T-helper 1 cell treated with Interleukin-12 subunit alpha and Interleukin-12 subunit beta and Interleukin-4 antibody, amounts not matched to agents 30 μg/mL and 1 μg/mL, for 36 hours (primary cell): ENCODE measurements around the gene ABCC6.
"Not testable (repeated sequence)": the region's sequence is repeated elsewhere in the genome, so short reads cannot be mapped to it uniquely, and the experiment has no call there.

Experiments used
- H3K27ac Mint-ChIP-seq: one replicate; pipeline ENCODE4 v1.8.0; 2021; ENCODE audit warnings: mild to moderate bottlenecking, mixed read lengths
- H3K27me3 Mint-ChIP-seq: one replicate; pipeline ENCODE4 v1.8.0; 2021; ENCODE audit warnings: low read depth, mixed read lengths
- H3K36me3 Mint-ChIP-seq: one replicate; pipeline ENCODE4 v1.8.0; 2021; ENCODE audit warnings: low read depth, mixed read lengths
- H3K4me1 Mint-ChIP-seq: one replicate; pipeline ENCODE4 v1.8.0; 2021; ENCODE audit warnings: low read depth, mixed read lengths
- H3K4me3 Mint-ChIP-seq: one replicate; pipeline ENCODE4 v1.8.0; 2021; ENCODE audit warnings: mild to moderate bottlenecking, moderate library complexity, mixed read lengths
- H3K9me3 Mint-ChIP-seq: one replicate; pipeline ENCODE4 v1.8.0; 2021; ENCODE audit warnings: mixed read lengths

ABCC6 gene

DNA sequence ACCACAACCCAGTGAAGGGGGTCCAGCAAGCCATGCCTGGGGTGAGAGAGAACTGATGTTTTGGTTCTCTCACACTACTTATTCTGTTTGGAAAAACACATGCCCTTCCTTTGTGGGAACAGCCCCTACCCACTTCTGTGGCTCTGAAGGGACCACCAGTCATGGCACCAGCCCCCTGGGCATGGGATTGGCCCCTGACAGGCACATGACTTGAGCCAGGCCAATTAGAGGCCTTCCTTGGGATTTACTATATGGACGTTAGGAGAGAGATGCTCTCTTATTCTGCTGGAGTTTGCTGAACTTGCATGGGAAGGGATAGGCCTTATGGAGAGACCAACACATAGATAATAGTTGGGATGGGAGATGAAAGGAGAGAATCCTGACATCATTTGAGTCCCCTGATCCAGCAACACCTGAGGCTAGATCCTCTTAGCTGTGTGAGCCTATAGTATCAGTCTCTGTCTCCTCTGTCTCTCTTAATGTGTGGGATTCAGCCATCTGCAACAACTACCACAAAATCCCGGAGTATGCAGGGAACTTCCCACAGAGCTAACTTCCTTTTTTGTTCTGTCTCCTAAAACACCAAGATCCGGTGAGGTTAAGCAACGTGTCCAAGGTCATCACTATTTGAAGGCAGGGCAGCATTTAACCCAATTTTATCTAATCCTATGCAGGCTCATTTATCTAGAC is 16.1 kb downstream of the ABCC6 start:
- not testable (repeated sequence) for H3K4me1 Mint-ChIP-seq, H3K27me3 Mint-ChIP-seq, H3K36me3 Mint-ChIP-seq, H3K4me3 Mint-ChIP-seq, H3K9me3 Mint-ChIP-seq, H3K27ac Mint-ChIP-seq

DNA sequence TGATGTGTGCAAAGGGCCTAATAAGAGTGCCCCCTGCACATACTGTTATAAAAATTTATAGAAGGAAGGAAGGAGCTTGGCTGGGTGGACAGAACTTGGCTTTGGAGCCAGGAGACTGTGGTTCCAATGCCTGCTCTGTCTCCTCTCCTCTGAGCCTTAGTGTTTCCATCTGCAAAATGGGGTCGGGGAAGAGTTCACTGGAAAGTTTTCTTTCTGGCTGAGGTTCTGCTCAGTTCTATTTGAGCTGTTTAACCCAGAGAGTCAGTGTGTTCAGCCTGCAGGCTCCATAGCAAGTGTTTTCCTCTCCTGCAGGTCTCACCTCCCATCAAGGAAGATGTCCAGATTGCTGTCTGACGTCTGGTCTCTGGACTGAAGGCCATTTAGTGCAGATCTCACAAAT is 17.4 kb downstream of the ABCC6 start:
- not testable (repeated sequence) for H3K4me3 Mint-ChIP-seq, H3K27ac Mint-ChIP-seq, H3K36me3 Mint-ChIP-seq, H3K27me3 Mint-ChIP-seq, H3K9me3 Mint-ChIP-seq, H3K4me1 Mint-ChIP-seq

DNA sequence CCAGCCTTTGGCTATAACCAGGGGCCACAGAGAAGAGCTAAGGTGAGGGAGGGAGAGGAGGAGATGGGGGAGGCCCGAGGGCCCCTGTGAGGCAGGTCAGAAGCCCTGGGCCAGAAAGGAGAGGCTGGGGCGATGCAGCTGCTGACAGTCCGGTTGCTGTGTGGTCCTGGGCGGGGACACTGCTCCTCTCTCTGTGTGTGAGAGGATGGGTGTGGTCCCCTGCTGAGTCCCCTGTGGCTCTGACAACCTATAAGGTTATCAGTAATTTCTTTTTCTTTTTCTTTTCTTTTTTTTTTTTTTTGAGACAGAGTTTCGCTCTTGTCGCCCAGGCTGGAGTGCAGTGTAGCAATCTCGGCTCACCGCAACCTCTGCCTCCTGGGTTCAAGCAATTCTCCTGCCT is 18.7 kb downstream of the ABCC6 start:
- not testable (repeated sequence) for H3K36me3 Mint-ChIP-seq, H3K4me1 Mint-ChIP-seq, H3K9me3 Mint-ChIP-seq, H3K4me3 Mint-ChIP-seq, H3K27me3 Mint-ChIP-seq, H3K27ac Mint-ChIP-seq

- not testable (repeated sequence) for H3K9me3 Mint-ChIP-seq, H3K4me1 Mint-ChIP-seq, H3K36me3 Mint-ChIP-seq, H3K27ac Mint-ChIP-seq, H3K4me3 Mint-ChIP-seq, H3K27me3 Mint-ChIP-seq
These were observed 19.8 kb downstream of the ABCC6 start for GRCh38 chr16:16203494-16203893.

DNA sequence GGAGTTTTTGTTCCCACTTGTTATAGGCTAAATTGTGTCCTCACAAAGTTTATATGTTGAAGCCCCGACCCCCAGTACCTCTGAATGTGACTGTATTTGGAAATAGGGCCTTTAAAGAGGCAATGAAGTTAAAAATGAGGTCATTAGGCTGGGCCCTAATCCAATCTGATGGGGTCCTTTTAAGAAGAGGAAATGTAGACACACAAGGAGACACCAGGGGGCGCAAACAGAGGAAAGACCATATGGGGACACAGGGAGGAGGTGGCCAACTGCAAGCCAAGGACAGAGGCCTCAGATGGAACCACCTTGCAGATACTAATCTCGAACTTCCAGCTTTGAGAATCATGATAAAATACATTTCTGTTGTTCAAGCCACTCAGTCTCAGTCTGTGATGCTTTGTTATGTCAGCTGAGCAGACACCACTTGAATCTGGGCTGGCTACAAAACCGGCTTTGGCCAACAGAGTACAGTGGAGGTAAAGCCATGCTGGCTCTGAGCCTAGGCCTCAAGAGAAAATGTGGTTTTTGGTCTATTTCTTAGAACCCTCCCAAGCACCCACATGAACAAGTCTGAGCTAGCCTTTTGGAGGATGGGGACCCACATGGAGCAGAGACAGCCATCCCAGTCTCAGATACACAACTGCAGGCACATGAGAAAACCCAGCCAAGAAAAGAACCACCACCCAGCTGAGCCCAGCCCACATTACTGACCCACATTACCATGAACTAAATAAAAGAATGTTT is 20.7 kb downstream of the ABCC6 start:
- H3K4me3 Mint-ChIP-seq, H3K36me3 Mint-ChIP-seq: not testable (repeated sequence)

GRCh38 chr16:16201880-16202279 is 21.4 kb downstream of the ABCC6 start:
- not testable (repeated sequence) for H3K9me3 Mint-ChIP-seq, H3K27ac Mint-ChIP-seq, H3K4me1 Mint-ChIP-seq, H3K36me3 Mint-ChIP-seq, H3K4me3 Mint-ChIP-seq, H3K27me3 Mint-ChIP-seq

More for the DNA sequence above, 20.7 kb downstream of the ABCC6 start:
- not testable (repeated sequence) for H3K27ac Mint-ChIP-seq, H3K27me3 Mint-ChIP-seq, H3K4me1 Mint-ChIP-seq, H3K9me3 Mint-ChIP-seq

DNA sequence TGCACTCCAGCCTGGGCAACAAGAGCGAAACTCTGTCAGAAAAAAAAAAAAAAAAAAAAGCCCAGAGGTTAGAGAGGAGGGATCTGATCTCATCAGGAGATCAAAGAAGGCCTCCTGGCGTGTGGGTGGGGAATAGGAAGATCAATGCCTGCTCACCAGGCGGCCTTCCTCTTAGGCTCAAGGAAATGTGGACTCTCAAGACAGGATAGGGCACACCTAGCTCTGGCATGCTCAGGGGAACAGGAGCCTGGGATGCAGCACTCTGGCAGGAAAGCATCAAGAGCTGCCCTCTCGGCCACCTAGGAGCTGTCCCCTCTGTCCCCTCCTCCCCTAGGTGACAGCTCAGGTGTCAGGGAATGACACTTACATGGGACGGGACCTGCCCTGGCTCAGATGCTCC is 22.9 kb downstream of the ABCC6 start:
- not testable (repeated sequence) for H3K27me3 Mint-ChIP-seq, H3K9me3 Mint-ChIP-seq, H3K27ac Mint-ChIP-seq

GRCh38 chr16:16199428-16199827 is 23.9 kb downstream of the ABCC6 start:
- not testable (repeated sequence) for H3K4me3 Mint-ChIP-seq, H3K4me1 Mint-ChIP-seq, H3K27ac Mint-ChIP-seq, H3K9me3 Mint-ChIP-seq, H3K36me3 Mint-ChIP-seq, H3K27me3 Mint-ChIP-seq

More for the DNA sequence above, 22.9 kb downstream of the ABCC6 start:
- not testable (repeated sequence) for H3K4me1 Mint-ChIP-seq, H3K4me3 Mint-ChIP-seq, H3K36me3 Mint-ChIP-seq

DNA sequence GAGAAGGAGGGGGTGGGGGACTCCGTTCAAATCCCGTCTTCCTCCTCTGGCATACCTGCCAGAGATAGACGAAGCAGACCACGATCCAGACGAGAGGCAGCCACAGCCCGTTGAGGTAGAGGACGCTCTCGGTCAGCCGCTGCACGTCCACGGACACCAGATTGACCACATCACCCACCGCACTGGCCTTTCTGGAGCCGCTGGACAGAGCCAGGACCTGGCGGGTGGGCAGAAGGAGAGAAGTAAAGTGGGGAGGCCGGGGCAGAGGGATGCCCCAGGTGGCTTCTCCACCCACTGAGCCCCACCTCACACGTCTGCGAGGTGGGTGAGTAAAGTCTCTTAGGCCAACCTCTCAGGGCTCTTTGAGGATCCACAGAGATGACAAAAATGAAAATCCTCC is 25.3 kb downstream of the ABCC6 start:
- no peaks in the 10 kb centered on the region for H3K27me3 Mint-ChIP-seq
- H3K9me3 Mint-ChIP-seq: no peaks in the 10 kb centered on the region
- H3K36me3 Mint-ChIP-seq: no peaks in the 10 kb centered on the region
- H3K4me1 Mint-ChIP-seq: no peaks in the 10 kb centered on the region
- H3K27ac Mint-ChIP-seq: no peak overlapping the region
- no peak overlapping the region for H3K4me3 Mint-ChIP-seq

DNA sequence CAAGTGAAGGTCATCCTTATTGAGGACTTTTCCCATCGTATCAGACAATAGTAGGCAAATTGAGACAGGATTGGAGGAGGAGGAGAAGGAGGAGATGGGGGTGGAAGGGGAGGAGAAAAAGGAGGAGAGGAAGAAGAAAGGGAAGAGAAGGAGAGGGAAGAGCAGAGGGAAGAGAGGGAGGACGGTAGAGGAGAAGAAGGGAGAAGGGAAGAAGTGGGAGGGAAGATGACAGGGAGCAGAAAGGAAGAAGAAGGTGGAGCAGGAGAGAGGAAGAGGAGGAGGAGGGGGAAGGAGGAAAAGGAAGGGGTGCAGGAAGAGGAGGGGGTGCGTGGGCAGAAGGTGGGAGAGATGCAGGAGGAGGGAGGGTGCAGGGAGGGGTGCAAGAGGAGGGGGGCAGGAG is 26.0 kb downstream of the ABCC6 start:
- Mint-ChIP-seq H3K4me1 (no peaks in the 10 kb centered on the region), H3K4me3 (no peak overlapping the region), H3K27ac (no peak overlapping the region), H3K9me3 (no peaks in the 10 kb centered on the region), H3K36me3 (no peaks in the 10 kb centered on the region), H3K27me3 (no peaks in the 10 kb centered on the region)

DNA sequence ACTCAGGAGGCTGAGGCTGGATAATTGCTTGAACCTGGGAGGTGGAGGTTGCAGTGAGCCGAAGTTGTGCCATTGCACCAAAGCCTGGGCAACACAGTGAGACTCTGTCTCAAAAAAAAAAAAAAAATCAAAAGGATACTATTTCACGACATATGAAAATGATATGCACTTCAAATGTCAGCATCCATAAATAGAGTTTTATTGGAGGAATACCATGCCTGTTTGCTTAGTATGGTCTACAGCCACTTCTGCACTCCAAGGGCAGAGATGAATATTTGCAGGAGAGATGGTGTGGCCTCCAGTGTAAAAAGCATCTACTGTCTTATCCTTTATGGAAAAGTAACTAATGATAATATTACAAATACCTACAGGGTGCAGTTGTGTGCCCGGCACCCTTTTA is 27.2 kb downstream of the ABCC6 start:
- Mint-ChIP-seq H3K4me3 (no peak overlapping the region), H3K9me3 (no peaks in the 10 kb centered on the region), H3K4me1 (no peaks in the 10 kb centered on the region), H3K27ac (no peak overlapping the region), H3K36me3 (no peaks in the 10 kb centered on the region), H3K27me3 (no peaks in the 10 kb centered on the region)

DNA sequence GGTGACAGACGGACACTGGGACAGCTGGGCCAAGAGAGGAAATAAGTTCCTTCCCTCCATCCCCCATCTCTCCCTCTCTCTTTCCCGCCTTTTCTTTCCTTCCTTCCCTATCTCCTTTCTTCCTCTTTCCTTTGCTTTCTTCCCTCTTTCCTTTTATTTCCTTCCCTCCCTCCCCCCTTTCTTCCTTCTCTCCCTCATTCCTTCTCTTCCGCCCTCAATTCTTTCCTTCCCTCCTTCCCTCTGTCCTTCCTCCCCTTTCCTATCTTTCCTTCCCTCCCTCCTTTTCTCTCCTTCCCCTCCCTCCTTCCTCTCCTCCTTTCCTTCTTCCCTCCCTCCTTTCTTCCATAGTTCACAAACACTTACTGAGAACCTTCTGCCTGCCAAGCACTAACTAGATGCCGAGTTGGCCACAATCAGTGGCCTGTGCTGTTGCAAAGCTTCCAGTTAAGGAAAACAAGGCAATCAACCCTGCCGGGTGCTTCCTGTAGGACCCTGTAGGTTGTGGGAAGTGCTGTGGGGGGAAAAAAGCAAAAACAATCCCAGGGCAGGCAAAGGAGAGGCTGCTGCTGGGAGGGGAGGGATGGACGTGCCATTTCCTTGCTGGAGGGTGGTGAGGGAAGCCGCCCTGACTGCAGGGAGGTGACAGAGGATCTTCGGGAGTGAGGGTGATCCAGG is 31.7 kb downstream of the ABCC6 start:
- H3K27me3 Mint-ChIP-seq: no peaks in the 10 kb centered on the region
- no peak overlapping the region for H3K4me3 Mint-ChIP-seq
- H3K4me1 Mint-ChIP-seq: no peaks in the 10 kb centered on the region
- no peaks in the 10 kb centered on the region for H3K9me3 Mint-ChIP-seq
- no peaks in the 10 kb centered on the region for H3K36me3 Mint-ChIP-seq
- H3K27ac Mint-ChIP-seq: no peak overlapping the region

DNA sequence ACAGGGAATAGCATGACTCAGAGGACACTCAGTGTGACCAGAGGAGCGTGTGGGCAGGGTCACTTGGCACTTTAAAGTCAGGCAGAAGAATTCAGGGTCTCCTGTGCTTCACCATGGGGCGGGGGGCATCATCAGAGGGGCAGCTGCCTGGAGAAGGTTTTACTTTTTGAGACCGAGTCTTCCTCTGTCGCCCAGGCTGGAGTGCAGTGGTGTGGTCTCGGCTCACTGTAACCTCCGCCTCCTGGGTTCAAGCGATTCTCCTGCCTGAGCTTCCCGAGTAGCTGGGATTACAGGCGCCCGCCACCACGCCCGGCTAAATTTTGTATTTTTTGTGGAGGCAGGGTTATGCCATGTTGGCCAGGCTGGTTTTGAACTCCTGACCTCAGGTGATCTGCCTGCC is 32.3 kb downstream of the ABCC6 start:
- H3K27me3 Mint-ChIP-seq, H3K9me3 Mint-ChIP-seq: not testable (repeated sequence)

GRCh38 chr16:16190546-16190945 is 32.7 kb downstream of the ABCC6 start:
- Mint-ChIP-seq H3K9me3 (no peaks in the 10 kb centered on the region), H3K36me3 (no peaks in the 10 kb centered on the region), H3K4me1 (no peaks in the 10 kb centered on the region), H3K27ac (no peak overlapping the region), H3K4me3 (no peak overlapping the region), H3K27me3 (no peaks in the 10 kb centered on the region)

More for the DNA sequence above, 32.3 kb downstream of the ABCC6 start:
- H3K4me1 Mint-ChIP-seq, H3K36me3 Mint-ChIP-seq, H3K4me3 Mint-ChIP-seq, H3K27ac Mint-ChIP-seq: not testable (repeated sequence)

GRCh38 chr16:16189842-16190241 is 33.5 kb downstream of the ABCC6 start:
- Mint-ChIP-seq H3K27ac (no peak overlapping the region), H3K27me3 (no peaks in the 10 kb centered on the region), H3K4me3 (no peak overlapping the region), H3K9me3 (no peaks in the 10 kb centered on the region), H3K36me3 (no peaks in the 10 kb centered on the region), H3K4me1 (no peaks in the 10 kb centered on the region)
